Lower leg skin (tissue), 4 donors: ENCODE data around the gene CACNA1I. TPM values are rescaled to one million over a fixed set of nuclear protein-coding genes. Genes with fewer than 3 reads are reported as not detected.

ENCODE experiments used
- DNase-seq, 2 donors: peaks; one replicate each; pipeline ENCODE4 v3.0.0-alpha.2; 2019; ENCODE audit warnings: low spot score in 2 of 2
- H3K4me3 ChIP-seq: fragments of 200-600 bp; sonication (generic); 2 replicates; pipeline ENCODE4 v1.5.1; 2017; ENCODE audit warnings: mild to moderate bottlenecking, low read depth; ENCODE audit not compliant: poor library complexity, severe bottlenecking
- POLR2A ChIP-seq, 2 donors: fragments of 450-650 bp; IDR thresholded peaks; one replicate each; pipeline ENCODE4 v1.6.1; 2016 to 2017; ENCODE audit warnings: antibody characterized with exemption in 2 of 2, mild to moderate bottlenecking in 1 of 2, moderate library complexity in 1 of 2
- whole genome bisulfite sequencing, 2 donors: methylation state at CpG; one replicate each; pipeline ENCODE4 v1.1.5; 2018; 5-methylcytosine and 5-hydroxymethylcytosine counted together
- intact Hi-C: fragments of 100-400 bp; cut with DNase I; formaldehyde crosslinking; loops from one replicate; pipeline ENCODE4 v1.15.0; 2023; ENCODE audit warnings: low total_unique reads
- total RNA-seq, 4 donors: library from RNA; depleted of rRNA; stranded (reverse); fragments of >200 nt; gene quantifications; one replicate each; pipeline ENCODE4 v1.1.0, GENCODE V29; 2016
- TF ChIP-seq, protein P1 (sequence below), 3 donors: fragments of 450-650 bp; IDR thresholded peaks; one replicate each; pipeline ENCODE4 v1.5.1; 2016; ENCODE audit warnings: antibody characterized with exemption in 3 of 3, mild to moderate bottlenecking in 3 of 3, moderate library complexity in 2 of 3

Gene CACNA1I
- total RNA-seq, 4 donors from 2014 or later, result 0.13 to 0.27 (median 0.21) TPM

DNA sequence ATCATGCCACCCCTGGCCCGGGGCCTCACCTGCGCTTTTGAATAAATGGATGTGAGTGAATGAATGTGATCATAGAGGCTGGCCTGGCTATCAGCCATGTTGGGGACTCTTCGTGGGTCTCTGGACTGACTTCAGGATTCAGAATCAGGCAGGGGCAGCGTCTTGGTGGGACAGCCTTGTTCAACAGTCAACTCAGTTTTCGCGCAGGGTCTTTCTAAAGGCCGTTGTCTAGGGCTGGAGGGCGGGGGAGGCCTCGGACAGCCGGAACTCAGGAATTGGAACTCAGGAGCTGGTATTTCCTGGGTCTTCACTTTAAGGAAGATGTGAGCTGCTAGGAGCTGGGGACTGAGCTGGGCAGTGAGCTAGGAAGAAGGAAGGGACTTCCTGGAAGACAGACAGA lies 146.0 kb downstream of the CACNA1I start:
- DNase-seq, result no peak
- intact Hi-C loops, result no loop called here
- no peak overlapping the region for H3K4me3 ChIP-seq
- WGBS, 2 donors, result 84 to 90% methylated on average over 10 of the region's 10 CpGs
- no peak for TF ChIP-seq POLR2A (IDR thresholded peaks at IDR 0.05)
- TF ChIP-seq, protein P1, sequence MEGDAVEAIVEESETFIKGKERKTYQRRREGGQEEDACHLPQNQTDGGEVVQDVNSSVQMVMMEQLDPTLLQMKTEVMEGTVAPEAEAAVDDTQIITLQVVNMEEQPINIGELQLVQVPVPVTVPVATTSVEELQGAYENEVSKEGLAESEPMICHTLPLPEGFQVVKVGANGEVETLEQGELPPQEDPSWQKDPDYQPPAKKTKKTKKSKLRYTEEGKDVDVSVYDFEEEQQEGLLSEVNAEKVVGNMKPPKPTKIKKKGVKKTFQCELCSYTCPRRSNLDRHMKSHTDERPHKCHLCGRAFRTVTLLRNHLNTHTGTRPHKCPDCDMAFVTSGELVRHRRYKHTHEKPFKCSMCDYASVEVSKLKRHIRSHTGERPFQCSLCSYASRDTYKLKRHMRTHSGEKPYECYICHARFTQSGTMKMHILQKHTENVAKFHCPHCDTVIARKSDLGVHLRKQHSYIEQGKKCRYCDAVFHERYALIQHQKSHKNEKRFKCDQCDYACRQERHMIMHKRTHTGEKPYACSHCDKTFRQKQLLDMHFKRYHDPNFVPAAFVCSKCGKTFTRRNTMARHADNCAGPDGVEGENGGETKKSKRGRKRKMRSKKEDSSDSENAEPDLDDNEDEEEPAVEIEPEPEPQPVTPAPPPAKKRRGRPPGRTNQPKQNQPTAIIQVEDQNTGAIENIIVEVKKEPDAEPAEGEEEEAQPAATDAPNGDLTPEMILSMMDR (IDR thresholded peaks at IDR 0.05), result no peak

DNA sequence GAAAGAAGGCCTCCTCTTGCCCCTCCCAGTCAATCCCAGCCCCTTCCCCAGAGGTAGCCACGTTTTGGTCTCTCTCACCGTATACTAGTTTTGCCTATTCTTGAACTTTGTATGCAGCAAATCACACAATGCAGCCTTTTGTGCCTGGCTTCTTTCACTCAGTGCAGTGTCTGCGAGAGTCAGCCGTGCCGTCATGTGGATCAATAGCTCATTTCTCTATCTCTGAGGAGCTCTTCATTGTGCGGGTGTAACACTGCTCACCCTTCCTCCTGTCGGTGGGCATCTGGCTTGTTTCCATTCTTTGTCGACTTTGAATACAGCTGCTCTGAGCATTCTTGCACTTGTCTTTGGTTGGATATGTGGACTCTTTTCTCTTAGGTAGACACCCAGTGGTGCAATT lies 146.5 kb downstream of the CACNA1I start:
- no peak for DNase-seq
- TF ChIP-seq, protein P1 (IDR thresholded peaks at IDR 0.05), result no peak
- TF ChIP-seq POLR2A (IDR thresholded peaks at IDR 0.05), result no peak
- 62 to 66% methylated on average over 8 of the region's 8 CpGs for WGBS, 2 donors
- no peak overlapping the region for H3K4me3 ChIP-seq
- intact Hi-C loops, result no loop called here

DNA sequence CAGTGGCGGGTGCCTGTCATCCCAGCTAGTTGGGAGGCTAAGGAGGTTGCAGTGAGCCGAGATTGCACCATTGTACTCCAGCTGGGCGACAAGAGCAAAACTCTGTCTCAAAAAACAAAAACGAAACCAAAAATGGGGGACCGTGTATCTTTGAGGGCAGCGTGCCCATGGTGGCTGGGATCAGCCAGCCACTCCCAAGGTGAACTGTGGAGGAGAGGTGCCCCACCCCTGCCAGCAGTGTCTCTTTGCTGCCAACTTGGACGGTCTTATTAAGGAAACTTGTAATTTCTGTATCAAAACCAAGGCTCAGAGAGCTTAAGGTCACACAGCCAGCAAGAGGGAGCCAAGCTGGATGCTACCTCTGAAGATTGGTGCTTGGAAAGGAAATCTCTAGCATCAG lies 147.7 kb downstream of the CACNA1I start:
- no peak overlapping the region for H3K4me3 ChIP-seq
- no peak for DNase-seq
- TF ChIP-seq, protein P1 (IDR thresholded peaks at IDR 0.05), result no peak
- TF ChIP-seq POLR2A (IDR thresholded peaks at IDR 0.05), result no peak
- 51 to 71% methylated on average over 7 of the region's 7 CpGs for WGBS, 2 donors
- intact Hi-C loops, result no loop called here

DNA sequence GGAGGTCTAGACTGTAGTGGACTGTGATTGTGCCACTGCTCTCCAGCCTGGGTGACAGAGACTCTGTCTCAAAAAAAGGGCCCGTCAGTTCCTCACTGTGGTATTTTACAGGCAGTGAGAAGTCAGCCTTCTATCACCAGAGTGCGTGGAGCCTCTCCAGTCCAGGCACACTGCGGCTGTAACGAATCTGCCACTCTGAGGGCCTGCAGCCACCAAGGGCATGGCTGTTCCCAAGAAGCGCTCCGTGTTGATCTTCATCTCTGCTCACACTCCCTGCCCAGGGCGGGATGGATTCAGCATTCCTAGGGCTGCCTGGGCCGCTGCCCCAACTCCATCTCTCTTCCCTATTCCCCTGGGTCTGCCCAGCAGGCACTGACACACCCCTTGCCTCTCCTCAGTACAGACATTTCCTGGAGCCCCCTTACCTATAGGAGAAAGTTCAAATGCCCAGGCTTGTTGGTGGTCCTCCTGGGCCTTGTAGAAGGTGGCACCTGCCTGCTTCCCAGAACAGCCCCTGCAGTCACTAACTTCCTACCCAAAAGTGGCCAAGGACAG lies 148.4 kb downstream of the CACNA1I start:
- intact Hi-C loops, result no loop called here
- no peak for TF ChIP-seq POLR2A (IDR thresholded peaks at IDR 0.05)
- TF ChIP-seq, protein P1 (IDR thresholded peaks at IDR 0.05), result no peak
- H3K4me3 ChIP-seq, result no peak overlapping the region
- DNase-seq, result peak in 1 of 2 donors; percentile 80
- 72 to 80% methylated on average over 8 of the region's 8 CpGs for WGBS, 2 donors

DNA sequence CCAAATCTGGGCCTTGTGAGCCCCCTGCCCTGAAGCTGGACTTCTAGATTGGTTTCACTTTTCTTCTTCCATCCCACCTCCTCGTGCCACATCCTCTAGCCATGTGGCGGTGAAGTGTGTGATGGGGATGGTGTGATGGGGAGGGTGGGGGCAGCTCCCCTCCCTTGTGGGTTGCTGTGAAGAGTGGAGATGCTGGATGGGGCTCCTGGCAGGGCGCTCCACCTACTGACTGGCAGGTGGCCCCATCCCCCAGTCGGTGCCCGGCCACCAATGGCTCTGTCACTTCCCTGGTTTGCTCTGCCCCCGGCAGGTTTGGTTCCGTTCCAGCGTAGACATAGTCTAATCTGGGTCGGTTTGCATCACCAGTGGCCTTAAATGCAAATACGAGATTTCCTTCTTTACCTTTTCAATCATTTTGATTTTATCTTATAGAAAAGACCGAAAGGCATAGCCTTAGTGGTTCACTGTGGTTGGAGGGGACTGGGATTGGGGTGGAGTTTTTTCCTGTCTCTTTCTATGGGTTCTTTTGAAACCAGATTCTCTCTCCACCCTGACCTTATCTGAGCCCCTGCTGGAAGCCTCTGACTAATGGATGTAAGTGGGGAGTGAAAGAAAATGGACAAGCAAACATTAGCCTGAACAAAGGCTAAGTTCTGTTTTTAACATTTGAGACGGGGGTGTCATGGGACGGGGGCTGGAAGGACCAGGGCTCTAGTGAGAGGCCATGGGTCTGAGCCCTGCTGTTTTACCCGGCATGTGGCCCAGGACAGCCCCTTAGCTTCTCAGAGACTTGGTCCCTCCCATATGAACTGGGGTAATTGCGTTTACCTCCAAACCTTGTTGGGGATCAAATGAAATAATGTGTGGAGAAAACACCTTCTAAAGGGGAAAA lies 149.3 kb downstream of the CACNA1I start:
- 79 to 82% methylated on average over 15 of the region's 15 CpGs for WGBS, 2 donors
- DNase-seq, result peak in 1 of 2 donors; percentile 78
- TF ChIP-seq POLR2A (IDR thresholded peaks at IDR 0.05), result no peak
- TF ChIP-seq, protein P1 (IDR thresholded peaks at IDR 0.05), result no peak

More for the DNA sequence above, 149.3 kb downstream of the CACNA1I start:
- H3K4me3 ChIP-seq, result no peak overlapping the region
- intact Hi-C loops, result no loop called here
